CD4-positive, alpha-beta T cell treated with Interleukin-21 for 1 hour (primary cell): ENCODE data around the gene PPTC7.
"Not testable (repeated sequence)": the region's sequence is repeated elsewhere in the genome, so short reads cannot be mapped to it uniquely, and the experiment has no call there.

Experiments
- DNase-seq: peaks from one replicate; pipeline ENCODE4 v3.0.0-alpha.2; 2020

Gene PPTC7

DNA sequence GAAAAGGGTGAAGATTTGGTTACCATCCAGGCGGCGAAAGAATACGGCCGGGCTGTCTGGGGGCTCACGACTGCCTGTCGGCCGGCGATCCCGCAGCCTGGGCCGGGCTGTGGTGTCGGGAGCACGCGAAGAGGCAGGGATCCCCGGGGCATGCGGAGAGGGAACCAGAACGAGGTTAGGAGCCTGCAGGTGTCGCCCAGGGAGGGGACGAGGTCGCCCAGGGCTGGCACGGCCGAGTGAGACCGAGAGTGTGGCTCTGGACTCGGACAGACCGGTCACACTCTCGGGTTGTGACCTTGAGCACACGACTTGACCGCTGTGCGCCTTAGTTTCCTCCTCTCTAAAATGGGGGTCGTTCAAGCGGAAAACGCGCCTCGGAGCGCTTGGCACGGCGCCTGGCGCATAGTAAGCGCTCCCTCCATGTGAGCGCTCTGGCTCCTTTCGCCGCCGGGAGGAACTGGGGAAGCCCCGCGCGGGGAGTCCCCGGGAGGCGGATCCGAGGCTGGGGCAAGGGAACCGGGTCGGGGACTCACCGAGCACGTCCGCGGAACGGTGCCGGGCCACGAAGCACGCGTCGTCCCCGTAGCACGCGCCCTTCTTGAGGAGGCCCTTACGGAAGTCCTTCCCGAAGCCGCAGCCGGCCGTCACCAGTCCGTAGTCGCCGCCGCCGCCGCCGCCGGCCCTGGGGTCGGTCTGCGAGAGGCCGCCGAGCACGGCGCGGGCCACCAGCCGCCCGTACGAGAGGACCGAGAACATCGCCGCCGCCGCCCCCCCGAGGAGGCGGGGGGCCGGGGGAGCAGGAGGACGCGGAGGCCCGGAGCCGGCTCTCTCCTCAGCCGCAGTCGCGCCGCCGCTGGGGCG lies 612 bp downstream of the PPTC7 start:
- peak; percentile 87 for DNase-seq

DNA sequence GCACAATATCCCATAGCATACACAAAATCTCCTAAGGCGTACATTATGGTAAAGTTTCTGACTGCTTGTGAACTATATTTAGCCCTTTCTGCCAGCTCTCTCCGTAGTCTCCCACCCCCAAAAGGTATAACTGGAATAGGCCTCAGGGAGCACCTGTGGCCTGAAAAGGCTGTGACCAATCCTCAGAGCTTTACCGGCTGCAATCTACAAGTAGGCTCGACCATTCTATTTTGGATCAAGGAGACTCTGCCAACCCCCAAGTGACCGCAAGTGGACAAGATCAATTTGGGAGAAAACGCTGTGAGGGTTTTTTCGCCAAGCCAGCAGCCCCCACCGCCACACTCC lies 1.2 kb downstream of the PPTC7 start:
- DNase-seq: no peak

DNA sequence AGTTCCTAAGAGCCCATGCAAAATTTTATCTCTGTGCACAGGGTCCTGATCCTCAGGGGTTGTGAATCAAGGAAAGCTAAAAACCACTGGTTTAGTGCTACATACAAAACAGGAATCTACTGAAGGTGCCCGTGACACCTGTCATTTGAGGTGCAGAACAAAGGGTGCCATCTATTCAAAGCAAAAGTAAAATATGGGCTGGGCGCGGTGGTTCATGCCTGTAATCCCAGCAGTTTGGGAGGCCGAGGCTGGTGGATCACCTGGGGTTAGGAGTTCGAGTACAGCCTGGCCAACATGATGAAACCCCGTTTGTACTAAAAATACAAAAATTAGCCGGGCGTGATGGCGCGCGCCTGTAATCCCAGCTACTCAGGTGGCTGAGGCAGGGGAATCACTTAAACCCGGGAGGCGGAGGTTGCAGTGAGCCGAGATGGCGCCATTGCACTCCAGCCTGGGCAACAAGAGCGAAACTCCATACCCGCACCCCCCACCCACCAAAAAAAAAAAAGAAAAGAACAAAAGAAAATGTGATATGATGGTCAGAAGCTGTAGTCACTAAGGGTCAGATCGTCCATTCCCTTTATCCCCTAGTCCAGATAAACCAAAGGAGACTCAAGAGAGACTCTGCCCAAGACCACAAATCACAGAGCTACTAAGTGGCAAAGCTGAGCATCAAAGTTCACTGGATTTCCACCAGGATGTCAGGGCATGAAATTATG lies 3.4 kb downstream of the PPTC7 start:
- DNase-seq: peak; percentile 27

DNA sequence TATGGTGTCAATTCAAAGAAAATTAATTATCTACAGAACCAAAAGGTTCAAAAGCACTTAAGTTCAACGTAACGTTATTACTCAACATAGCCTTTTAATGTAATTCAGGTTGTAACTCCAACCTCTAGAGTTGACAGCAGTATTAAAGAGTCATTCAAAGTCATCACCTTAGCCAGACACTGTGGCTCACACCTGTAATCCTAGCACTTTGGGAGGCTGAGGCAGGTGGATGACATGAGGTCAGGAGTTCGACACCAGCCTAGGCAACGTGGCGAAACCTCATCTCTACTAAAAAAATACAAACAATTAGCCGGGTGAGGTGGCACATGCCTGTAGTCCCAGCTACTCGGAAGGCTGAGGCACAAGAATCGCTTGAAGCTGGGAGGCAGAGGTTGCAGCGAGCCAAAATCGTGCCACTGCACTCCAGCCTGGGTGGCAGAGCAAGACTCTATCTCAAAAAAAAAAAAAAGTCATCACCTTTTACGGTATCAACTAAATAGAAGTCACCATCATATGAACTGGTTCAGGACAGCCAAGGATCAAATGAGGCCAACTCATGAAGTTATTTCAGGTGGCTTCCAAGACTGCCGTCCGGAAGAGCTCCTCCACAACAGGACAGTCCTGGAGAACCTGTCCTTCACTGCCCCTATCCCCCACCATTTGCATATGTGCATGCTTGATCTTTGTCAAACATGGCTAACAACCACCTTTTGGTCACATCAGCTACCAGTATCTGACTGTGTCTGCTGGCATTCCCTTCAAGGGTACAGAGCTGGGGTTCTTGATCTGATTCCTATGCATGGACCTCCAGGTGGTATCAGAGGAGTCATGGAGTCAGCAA lies 4.2 kb downstream of the PPTC7 start:
- DNase-seq: peak; percentile 34

DNA sequence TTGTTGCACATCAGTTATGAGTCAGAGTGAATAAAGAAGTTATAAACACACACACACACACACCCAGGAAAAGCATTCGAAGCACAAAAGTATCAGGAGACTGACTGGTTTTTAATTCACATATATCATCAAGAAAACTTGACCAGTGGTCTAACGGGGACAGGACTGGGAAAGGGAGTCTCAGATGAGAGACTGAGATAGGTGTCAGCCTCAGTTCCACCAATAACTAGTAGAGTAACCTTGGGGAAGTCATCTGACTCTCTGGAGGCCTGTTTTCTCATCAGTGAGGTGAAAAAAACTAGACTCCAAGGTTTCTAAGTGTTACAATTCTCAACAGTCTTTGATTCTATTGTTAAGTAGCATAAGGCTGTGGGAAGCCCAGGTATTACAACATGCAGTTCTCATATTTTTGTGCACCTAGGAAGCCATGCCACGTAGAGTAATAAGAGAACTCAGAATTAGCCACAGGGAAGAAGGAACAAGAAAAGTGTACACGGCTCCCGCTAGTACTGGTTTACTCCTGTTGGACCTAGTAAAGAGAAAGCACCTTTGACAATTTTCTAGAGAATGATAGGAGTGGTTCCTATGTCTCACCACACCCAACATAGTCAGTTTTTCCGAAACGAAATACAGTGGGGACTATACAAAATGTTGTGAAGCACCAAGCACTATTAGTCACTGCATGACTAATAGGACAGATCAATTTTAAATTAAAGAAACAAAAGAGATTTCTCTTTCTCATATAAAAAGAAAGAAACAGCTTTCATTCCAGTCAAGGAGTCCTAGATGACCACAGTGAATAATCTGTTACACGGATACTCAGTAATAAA lies 5.0 kb downstream of the PPTC7 start:
- peak; percentile 69 for DNase-seq

DNA sequence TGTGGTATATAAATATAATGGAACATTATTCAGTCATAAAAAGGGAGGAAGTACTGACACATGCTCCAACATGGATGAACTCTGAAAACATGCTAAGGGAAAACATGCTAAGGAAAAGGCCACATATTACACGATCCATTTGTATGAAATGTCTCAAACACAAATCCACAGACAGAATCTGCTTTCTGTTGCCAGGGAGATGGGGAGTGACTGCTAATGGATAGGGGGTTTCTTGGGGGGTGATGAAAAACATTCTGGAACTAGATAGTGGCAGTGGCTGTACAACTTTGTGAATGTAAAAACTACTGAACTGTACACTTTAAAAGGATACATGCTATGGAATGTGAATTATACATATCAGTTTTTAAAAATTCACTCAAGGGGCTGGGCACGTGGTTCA lies 6.6 kb downstream of the PPTC7 start:
- DNase-seq: no peak

DNA sequence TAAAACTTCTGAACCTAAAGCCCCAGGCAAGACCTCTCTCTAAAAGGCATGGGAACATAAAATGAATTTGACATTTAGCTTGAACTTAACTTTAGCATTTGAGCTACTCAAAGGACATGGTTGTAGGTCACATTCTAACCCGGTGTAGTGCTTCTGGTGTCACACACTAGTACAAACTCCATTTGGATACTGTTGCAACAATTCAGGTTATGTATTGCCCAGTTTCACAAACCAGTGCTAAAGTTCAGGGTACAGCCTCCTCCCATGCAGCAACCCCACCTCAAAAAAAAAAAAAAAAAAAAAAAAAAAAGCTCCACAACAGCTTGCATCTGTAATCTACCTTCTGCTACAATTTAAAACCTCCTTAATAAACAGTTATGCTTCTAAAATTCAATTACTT lies 7.8 kb downstream of the PPTC7 start:
- DNase-seq: no peak

DNA sequence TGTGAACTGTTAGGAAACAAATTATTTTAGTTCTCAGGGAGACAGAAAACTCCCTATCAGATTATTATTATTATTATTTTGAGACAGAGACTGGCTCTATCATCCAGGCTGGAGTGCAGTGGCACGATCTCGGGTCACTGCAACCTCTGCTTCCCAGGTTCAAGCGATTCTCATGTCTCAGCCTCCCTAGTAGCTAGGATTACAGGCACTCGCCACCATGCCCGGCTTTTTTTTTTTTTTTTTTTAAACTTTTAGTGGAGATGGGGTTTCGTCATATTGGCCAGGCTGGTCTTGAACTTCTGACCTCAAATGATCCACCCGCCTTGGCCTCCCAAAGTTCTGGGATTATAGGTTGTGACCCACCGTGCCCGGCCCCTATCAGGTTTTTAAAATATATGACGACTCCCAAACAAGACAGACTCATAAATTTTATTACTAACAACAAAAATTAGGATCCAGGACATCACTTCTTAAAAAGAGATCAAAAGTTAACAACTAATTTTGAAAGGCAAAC lies 8.3 kb downstream of the PPTC7 start:
- not testable (repeated sequence) for DNase-seq

DNA sequence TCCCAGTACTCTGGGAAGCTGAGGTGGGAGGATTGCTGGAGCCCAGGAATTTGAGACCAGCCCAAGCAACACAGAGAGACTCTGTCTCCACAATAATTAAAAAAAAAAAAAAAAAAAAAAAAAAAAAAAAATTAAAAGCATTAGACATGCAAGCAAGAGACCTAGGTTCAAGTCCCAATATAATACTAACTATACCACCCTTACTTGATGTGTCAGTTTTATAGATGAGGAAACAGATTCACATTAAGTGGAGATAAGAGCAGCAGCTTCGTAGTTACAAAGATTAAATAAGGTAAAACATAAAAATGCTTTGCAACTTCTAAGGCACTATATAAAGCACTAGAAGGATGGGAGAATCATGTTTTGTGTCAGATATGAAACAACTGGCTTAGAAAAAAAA lies 9.1 kb downstream of the PPTC7 start:
- DNase-seq: no peak

DNA sequence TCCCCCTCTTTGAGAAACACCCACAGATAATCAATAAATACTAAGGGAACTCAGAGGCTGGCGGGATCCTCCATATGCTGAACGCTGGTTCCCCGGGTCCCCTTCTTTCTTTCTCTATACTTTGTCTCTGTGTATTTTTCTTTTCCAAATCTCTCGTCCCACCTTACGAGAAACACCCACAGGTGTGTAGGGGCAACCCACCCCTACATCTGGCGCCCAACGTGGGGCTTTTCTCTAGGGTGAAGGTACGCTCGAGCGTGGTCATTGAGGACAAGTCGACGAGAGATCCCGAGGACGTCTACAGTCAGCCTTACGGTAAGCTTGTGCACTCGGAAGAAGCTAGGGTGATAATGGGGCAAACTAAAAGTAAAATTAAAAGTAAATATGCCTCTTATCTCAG lies 12.3 kb downstream of the PPTC7 start:
- not testable (repeated sequence) for DNase-seq

DNA sequence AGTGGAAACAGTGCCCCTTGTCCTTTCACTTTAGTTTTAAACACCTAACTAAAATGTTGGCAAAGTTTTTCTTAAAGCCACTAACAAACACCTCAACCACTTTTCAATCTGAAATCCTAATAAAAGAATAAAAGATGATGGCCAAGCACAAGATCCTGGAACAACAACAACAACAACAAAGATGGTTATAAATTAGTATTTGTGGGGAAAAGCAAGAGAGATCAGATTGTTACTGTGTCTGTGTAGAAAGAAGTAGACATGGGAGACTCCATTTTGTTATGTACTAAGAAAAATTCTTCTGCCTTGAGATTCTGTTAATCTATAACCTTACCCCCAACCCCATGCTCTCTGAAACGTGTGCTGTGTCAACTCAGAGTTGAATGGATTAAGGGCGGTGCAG lies 13.3 kb downstream of the PPTC7 start:
- not testable (repeated sequence) for DNase-seq

DNA sequence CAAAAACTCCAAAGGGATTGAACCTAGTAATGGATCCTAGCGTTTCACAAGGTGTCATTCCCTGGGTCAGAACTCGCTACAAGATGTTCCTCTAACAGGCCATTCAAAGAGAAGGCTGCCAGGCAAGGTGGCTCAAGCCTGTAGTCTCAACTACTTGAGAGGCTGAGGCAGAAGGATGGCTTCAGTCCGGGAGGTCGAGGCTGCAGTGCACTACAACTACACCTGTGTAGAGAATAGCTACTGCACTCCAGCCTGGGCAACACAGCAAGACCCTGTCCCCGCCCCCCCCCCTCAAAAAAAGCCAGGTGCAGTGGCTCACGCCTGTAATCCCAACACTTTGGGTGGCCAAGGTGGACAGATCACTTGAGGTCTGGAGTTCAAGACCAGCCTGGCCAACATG lies 14.4 kb downstream of the PPTC7 start:
- DNase-seq: no peak

DNA sequence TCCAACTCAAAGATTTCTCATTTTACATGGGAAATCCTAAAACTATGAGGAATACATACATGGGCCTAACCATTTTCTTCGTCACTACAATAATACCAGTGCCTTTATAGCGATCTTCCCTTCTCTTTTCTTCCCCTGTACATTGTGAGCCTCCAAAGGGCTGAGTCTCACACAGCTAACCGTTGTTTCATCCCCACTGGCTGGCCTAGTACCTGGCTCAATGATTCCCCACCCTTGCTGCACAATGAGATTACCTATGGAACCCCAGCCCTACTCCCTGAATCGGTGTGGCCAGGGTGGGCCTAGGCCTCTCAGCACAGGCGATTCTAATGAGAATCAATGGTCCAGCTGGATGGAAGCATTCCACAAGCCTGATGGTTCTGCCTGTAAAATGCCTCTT lies 16.1 kb downstream of the PPTC7 start:
- no peak for DNase-seq

DNA sequence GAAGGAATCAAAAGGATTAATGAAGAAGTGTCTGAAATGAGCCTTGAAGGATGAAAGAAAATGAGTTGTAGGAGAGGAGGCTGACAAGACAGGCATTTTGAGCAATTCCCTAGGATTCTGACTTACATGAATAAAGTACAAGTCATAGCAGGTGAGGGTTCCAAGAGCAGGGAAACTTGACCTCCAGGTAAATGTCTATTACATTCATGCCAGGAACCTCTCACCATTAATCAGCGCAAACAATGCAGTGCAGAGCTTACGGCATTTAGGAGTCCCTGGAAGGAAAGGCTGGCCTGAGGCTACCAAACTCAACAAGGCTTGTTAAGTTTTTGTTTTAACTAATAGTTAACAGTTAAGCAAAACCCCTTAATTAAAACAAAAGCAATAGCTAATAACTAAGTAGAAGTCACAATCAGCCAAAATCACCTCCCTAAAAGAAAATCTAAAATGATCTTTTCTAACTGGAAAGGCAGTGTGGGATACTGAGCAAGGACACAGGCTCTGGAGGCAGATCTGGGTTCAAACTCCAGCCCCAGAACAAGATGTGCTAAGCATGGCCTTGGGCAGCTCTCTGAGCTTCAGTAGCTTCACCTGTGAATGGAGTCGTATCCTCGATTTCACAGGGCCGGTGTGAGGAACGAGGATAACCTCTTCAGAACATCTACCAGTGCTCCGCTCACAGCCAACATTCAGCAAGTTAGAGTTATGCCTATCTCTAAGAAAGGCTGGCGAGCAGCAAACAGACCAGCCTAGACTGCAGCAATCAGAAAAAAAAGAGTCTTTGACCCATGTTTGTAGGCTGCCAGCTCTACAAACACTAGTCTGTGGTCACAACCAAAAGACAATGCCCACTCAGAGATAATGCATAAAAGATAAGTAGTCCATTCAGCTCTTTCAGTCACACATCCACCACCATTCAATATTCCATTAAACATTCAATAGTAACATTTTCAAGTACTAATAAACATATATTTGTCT lies 16.9 kb downstream of the PPTC7 start:
- DNase-seq: no peak

DNA sequence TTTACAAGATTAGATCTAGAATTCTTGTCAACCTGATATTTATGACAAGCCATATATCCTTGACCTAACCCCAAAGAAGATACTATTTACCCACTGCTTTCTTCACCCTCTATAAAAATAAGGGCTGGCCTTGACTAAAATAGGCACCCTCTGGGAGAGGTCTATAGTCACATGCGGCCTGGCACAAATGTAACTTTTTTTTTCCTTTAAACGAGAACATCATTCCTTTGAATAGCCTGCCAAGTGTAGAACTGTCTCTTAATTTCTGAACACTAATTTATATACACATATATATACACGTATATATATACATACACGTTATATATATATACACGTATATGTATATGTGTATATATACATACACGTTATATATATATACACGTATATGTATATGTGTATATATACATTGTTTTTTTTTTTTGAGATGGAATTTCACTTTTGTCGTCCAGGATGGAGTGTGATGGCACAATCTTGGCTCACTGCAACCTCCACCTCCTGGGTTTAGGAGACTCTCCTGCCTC lies 18.6 kb downstream of the PPTC7 start:
- DNase-seq: no peak

DNA sequence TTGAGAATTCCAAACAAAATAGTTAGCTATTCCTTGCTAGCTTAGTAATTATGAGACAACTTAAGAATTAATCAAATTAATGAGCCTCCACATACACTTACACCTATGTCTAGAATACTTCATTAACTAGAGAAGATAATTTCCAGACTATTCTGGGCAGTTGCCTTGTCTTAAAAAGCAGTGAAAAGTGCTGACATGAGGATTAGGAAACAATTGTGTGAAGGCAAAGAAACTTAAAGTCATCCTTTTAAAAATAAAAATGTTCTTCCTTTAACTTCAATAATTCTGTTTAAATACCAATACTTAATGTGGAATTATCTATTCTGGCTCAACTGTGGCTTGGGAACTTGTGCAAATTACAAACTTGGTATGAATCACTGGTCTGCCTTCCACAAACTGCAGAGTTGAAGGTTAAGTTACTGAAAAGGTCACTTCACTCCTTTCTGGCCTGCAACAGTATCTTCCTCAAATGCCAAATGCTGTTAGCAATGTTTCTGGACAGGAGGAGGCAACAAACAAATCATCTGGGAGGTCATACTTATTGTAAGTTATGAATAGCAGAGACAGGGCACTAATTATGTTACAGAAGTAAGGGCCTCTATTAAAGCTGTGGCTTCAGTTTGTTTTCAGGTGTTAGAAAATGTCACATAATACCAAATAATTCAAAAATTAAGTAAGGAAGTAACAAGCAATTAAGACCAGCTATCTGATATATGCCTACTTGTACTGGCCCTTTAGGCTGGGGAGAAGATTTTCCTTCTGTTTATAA lies 19.2 kb downstream of the PPTC7 start:
- DNase-seq: no peak

DNA sequence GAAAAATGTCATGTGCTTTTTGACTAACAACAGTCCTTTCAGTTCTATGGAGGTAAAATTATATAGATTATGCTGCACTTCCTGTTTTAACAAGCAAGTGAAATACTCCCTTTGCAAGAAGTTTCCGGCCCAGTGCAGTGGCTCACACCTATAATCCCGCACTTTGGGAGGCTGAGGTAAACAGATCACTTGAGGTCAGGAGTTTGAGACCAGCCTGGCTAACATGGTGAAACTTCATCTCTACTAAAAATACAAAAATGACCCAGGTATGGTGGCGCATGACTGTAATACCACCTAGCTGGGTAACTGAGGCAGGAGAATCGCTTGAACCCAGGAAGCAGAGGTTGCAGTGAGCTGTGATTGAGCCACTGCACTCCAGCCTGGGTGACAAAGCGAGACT lies 20.7 kb downstream of the PPTC7 start:
- peak; percentile 80 for DNase-seq

DNA sequence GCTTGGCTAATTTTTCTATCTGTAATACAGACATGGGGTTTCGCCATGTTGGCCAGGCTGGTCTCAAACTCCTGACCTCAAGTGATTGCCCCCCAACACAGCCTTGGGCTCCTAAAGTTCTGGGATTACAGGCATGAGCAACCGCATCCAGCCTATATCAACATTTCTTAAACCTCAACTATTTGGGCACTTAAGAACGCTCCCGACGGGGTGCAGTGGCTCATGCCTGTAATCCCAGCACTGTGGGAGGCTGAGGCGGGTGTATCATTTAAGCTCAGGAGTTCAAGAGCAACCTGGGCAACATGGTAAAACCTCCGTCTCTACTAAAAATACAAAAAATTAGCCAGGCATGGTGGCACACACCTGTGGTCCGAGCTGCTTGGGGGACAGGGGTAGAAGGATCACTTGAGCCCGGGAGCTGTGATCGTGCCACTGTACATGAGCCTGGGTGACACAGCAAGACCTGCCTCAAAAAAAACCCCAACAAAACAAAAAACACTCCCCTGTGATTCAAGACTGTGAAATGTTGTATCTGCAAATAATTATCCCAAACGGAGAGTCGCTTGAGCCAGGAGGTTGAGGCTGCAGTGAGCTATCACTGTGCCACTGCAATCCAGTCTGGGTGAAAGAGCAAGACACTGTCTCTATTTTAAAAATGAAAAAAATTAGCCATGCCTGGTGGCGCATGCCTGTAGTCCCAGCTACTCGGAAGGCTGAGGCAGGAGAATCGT lies 21.5 kb downstream of the PPTC7 start:
- DNase-seq: no peak

DNA sequence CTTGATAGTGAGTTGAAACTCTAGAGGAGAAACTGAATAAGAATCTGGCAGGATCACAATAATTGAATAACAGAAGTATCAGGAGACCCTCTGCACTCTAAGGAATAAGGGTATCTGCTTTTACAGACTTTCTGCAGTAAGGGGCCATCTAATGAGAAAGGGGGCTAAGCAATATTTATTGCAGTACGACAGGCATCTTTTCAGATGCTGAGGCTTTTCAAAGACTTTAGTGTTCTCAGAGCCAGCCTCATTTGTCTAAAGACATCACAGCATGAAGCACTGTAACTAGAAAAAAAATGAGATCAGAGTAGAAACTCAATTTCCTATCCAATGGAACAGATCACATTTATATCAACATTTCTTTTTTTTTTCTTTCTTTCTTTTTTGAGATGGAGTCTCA lies 22.2 kb downstream of the PPTC7 start:
- DNase-seq: no peak
